Testis (tissue), 3 donors: Measurements from ENCODE around the gene DPP3. TPM values are rescaled to one million over a fixed set of nuclear protein-coding genes. Genes with fewer than 3 reads are reported as not detected.

Source experiments
- DNase-seq: peaks from one replicate; pipeline ENCODE4 v3.0.0-alpha.2; 2019
- H3K27ac ChIP-seq, 2 donors: fragments of 200-600 bp; sonication (generic); one replicate each; pipeline ENCODE4 v1.5.1; 2019
- H3K27me3 ChIP-seq: fragments of 200-600 bp; sonication (generic); one replicate; pipeline ENCODE4 v1.5.1; 2019
- H3K36me3 ChIP-seq: fragments of 200-600 bp; sonication (generic); one replicate; pipeline ENCODE4 v1.5.1; 2017; ENCODE audit warnings: low read depth; ENCODE audit errors: missing control alignments
- H3K4me1 ChIP-seq: fragments of 200-600 bp; sonication (generic); one replicate; pipeline ENCODE4 v1.5.1; 2019
- H3K4me3 ChIP-seq, 2 donors: fragments of 200-600 bp; sonication (generic); one replicate each; pipeline ENCODE4 v1.5.1; 2017 to 2019
- H3K9me3 ChIP-seq: fragments of 200-600 bp; sonication (generic); one replicate; pipeline ENCODE4 v1.5.1; 2017
- CTCF ChIP-seq, 3 experiments: fragments of 450-650 bp in 2 of 3; fragments of 200-600 bp in 1 of 3; sonication (generic) in 1 of 3; IDR thresholded peaks; one replicate each; pipeline ENCODE4 v1.5.1; 2016 to 2019; ENCODE audit warnings: antibody characterized with exemption in 3 of 3, mild to moderate bottlenecking in 2 of 3, moderate library complexity in 1 of 3
- POLR2A ChIP-seq: fragments of 450-650 bp; IDR thresholded peaks from one replicate; pipeline ENCODE4 v1.6.1; 2017; ENCODE audit warnings: antibody characterized with exemption, mild to moderate bottlenecking, moderate library complexity
- WGBS, 2 donors: methylation state at CpG; one replicate each; pipeline ENCODE4 v1.1.5; 2018; 5-methylcytosine and 5-hydroxymethylcytosine counted together
- intact Hi-C: fragments of 100-400 bp; cut with DNase I; formaldehyde crosslinking; loops from one replicate; pipeline ENCODE4 v1.15.1; 2023; ENCODE audit warnings: low total_unique reads
- polyA plus RNA-seq: library from polyadenylated mRNA; stranded (reverse); fragments of 350-450 nt; fragmentation: Illumina TruSeq; extraction: RNeasy Lipid Tissue Mini Kit (QIAGEN cat#74804); gene quantifications from one replicate; pipeline ENCODE4 v1.2.3, GENCODE V29; 2014; ENCODE audit warnings: low read depth, low replicate concordance; ENCODE audit not compliant: insufficient read depth
- total RNA-seq, 2 donors: library from RNA; depleted of rRNA; stranded (reverse); fragments of >200 nt; gene quantifications; one replicate each; pipeline ENCODE4 v1.2.3, GENCODE V29; 2016

DPP3 gene
- total and polyA plus RNA-seq, 3 donors from 2014 or later: 24.8 to 31.0 (median 29.3) TPM

- intact Hi-C loops: no loop called here
- DNase-seq: no peak
- H3K9me3 ChIP-seq: no peaks in the 10 kb centered on the region
- 94 to 97% methylated on average over 3 of the region's 3 CpGs for WGBS, 2 donors
- H3K4me1 ChIP-seq: peaks cover 12% of the 10 kb centered on the region
- no peak for TF ChIP-seq CTCF (IDR thresholded peaks at IDR 0.05)
- TF ChIP-seq POLR2A: no peak
- H3K27ac ChIP-seq: no peak overlapping the region
- no peak overlapping the region for H3K4me3 ChIP-seq
- no peaks in the 10 kb centered on the region for H3K27me3 ChIP-seq
- H3K36me3 ChIP-seq: no peaks in the 10 kb centered on the region
These were observed 69.5 kb downstream of the DPP3 start for GRCh38 chr11:66549696-66550095.

GRCh38 chr11:66550887-66551286 is 70.7 kb downstream of the DPP3 start:
- Histone ChIP-seq H3K27me3 (no peaks in the 10 kb centered on the region), H3K27ac (no peak overlapping the region), H3K36me3 (no peaks in the 10 kb centered on the region), H3K4me3 (no peak overlapping the region), H3K4me1 (peaks cover 7% of the 10 kb centered on the region), H3K9me3 (no peaks in the 10 kb centered on the region)
- WGBS, 2 donors: 92 to 98% methylated on average over 4 of the region's 4 CpGs
- intact Hi-C loops: no loop called here
- DNase-seq: no peak
- TF ChIP-seq POLR2A (no peak), CTCF (IDR thresholded peaks at IDR 0.05) (no peak)

- WGBS, 2 donors: 82 to 90% methylated on average over 5 of the region's 5 CpGs
- no peak for DNase-seq
- Histone ChIP-seq H3K4me1 (peaks cover 7% of the 10 kb centered on the region), H3K27me3 (no peaks in the 10 kb centered on the region), H3K36me3 (no peaks in the 10 kb centered on the region), H3K27ac (no peak overlapping the region), H3K4me3 (no peak overlapping the region), H3K9me3 (no peaks in the 10 kb centered on the region)
- intact Hi-C loops: no loop called here
- TF ChIP-seq POLR2A: no peak
- no peak for TF ChIP-seq CTCF (IDR thresholded peaks at IDR 0.05)
These were observed 74.4 kb downstream of the DPP3 start for GRCh38 chr11:66554602-66555001.

GRCh38 chr11:66555416-66555815 is 75.2 kb downstream of the DPP3 start:
- H3K4me3 ChIP-seq: no peak overlapping the region
- intact Hi-C loops: no loop called here
- no peaks in the 10 kb centered on the region for H3K9me3 ChIP-seq
- peaks cover 7% of the 10 kb centered on the region for H3K4me1 ChIP-seq
- TF ChIP-seq CTCF (IDR thresholded peaks at IDR 0.05) (no peak), POLR2A (no peak)
- H3K36me3 ChIP-seq: no peaks in the 10 kb centered on the region
- no peaks in the 10 kb centered on the region for H3K27me3 ChIP-seq
- 79 to 84% methylated on average over 3 of the region's 3 CpGs for WGBS, 2 donors
- no peak for DNase-seq
- H3K27ac ChIP-seq: no peak overlapping the region

- Histone ChIP-seq H3K4me1 (peaks cover 7% of the 10 kb centered on the region), H3K36me3 (no peaks in the 10 kb centered on the region), H3K27me3 (no peaks in the 10 kb centered on the region), H3K4me3 (no peak overlapping the region), H3K9me3 (no peaks in the 10 kb centered on the region), H3K27ac (no peak overlapping the region)
- TF ChIP-seq POLR2A: no peak
- TF ChIP-seq CTCF (IDR thresholded peaks at IDR 0.05): no peak
- intact Hi-C loops: no loop called here
- 89 to 90% methylated on average over 6 to 7 of the region's 7 CpGs for WGBS, 2 donors
- no peak for DNase-seq
These were observed 75.9 kb downstream of the DPP3 start for GRCh38 chr11:66556086-66556485.
